Measurements from ENCODE around the gene KANSL1.

Gene KANSL1

GRCh38 chr17:46151762-46152161, 41.5 kb downstream of the KANSL1 start:
- Histone ChIP-seq H3K4me1 (ENCODE audit: control insufficient read depth, insufficient read depth, low read length, poor library complexity, severe bottlenecking) (peaks cover 7% of the 10 kb centered on the region), H3K4me3 (ENCODE audit: extremely low read depth, insufficient read depth, low read length, poor library complexity, severe bottlenecking) (no peak overlapping the region), H3K36me3 (ENCODE audit: control insufficient read depth, insufficient read depth, low read length) (peaks cover 24% of the 10 kb centered on the region), H3K9me3 (ENCODE audit: control insufficient read depth, low read length) (no peaks in the 10 kb centered on the region), H3K27ac (ENCODE audit: low read depth, low read length, severe bottlenecking) (no peak overlapping the region)

GRCh38 chr17:46150216-46150963, 42.8 kb downstream of the KANSL1 start:
- WGBS, 2 experiments (ENCODE audit: insufficient coverage in 2 of 2): no CpG with 5 or more reads among the region's 2 CpGs
- Histone ChIP-seq H3K4me3 (ENCODE audit: extremely low read depth, insufficient read depth, low read length, poor library complexity, severe bottlenecking) (no peak overlapping the region), H3K27ac (ENCODE audit: low read depth, low read length, severe bottlenecking) (peak overlapping the region; percentile 4), H3K36me3 (ENCODE audit: control insufficient read depth, insufficient read depth, low read length) (peaks cover 20% of the 10 kb centered on the region), H3K9me3 (ENCODE audit: control insufficient read depth, low read length) (no peaks in the 10 kb centered on the region), H3K4me1 (ENCODE audit: control insufficient read depth, insufficient read depth, low read length, poor library complexity, severe bottlenecking) (peaks cover 7% of the 10 kb centered on the region)

- Histone ChIP-seq H3K27ac (ENCODE audit: low read depth, low read length, severe bottlenecking) (no peak overlapping the region), H3K4me1 (ENCODE audit: control insufficient read depth, insufficient read depth, low read length, poor library complexity, severe bottlenecking) (peaks cover 4% of the 10 kb centered on the region), H3K9me3 (ENCODE audit: control insufficient read depth, low read length) (no peaks in the 10 kb centered on the region), H3K4me3 (ENCODE audit: extremely low read depth, insufficient read depth, low read length, poor library complexity, severe bottlenecking) (no peak overlapping the region), H3K36me3 (ENCODE audit: control insufficient read depth, insufficient read depth, low read length) (peaks cover 20% of the 10 kb centered on the region)
- 89 to 100% methylated on average over 3 to 4 of the region's 4 CpGs for WGBS, 2 experiments (ENCODE audit: insufficient coverage in 2 of 2)
Observed at GRCh38 chr17:46148247-46148646, 45.0 kb downstream of the KANSL1 start.

DNA sequence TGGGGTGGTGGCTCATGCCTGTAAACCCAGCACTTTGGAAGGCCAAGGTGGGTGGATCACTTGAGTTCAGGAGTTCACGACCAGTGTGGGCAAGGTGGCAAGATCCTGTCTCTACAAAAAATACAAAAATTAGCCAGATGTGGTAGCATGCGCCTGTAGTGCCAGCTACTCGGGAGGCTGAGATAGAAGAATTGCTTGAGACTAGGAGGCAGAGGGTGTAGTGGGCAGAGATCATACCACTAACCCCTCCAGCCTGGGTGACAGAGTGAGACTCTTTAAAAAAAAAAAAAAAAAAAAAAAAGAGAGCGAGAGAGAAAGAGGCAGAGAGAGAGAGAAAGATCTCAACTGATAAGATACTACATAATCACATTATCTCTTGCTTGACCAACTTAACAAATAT, 45.9 kb downstream of the KANSL1 start:
- Histone ChIP-seq H3K4me1 (ENCODE audit: control insufficient read depth, insufficient read depth, low read length, poor library complexity, severe bottlenecking) (peaks cover 4% of the 10 kb centered on the region), H3K9me3 (ENCODE audit: control insufficient read depth, low read length) (no peaks in the 10 kb centered on the region), H3K27ac (ENCODE audit: low read depth, low read length, severe bottlenecking) (no peak overlapping the region), H3K4me3 (ENCODE audit: extremely low read depth, insufficient read depth, low read length, poor library complexity, severe bottlenecking) (no peak overlapping the region), H3K36me3 (ENCODE audit: control insufficient read depth, insufficient read depth, low read length) (peaks cover 20% of the 10 kb centered on the region)
- 100% methylated on average over 2 of the region's 4 CpGs; no CpG with 5 or more reads in 1 of the 2 experiments for WGBS, 2 experiments (ENCODE audit: insufficient coverage in 2 of 2)

- H3K4me3 ChIP-seq (ENCODE audit: extremely low read depth, insufficient read depth, low read length, poor library complexity, severe bottlenecking): no peak overlapping the region
- peaks cover 4% of the 10 kb centered on the region for H3K4me1 ChIP-seq (ENCODE audit: control insufficient read depth, insufficient read depth, low read length, poor library complexity, severe bottlenecking)
- H3K27ac ChIP-seq (ENCODE audit: low read depth, low read length, severe bottlenecking): no peak overlapping the region
- no peaks in the 10 kb centered on the region for H3K9me3 ChIP-seq (ENCODE audit: control insufficient read depth, low read length)
- WGBS, 2 experiments (ENCODE audit: insufficient coverage in 2 of 2): no CpG with 5 or more reads among the region's 4 CpGs
- H3K36me3 ChIP-seq (ENCODE audit: control insufficient read depth, insufficient read depth, low read length): peaks cover 13% of the 10 kb centered on the region
Observed at GRCh38 chr17:46144246-46144645, 49.0 kb downstream of the KANSL1 start.

DNA sequence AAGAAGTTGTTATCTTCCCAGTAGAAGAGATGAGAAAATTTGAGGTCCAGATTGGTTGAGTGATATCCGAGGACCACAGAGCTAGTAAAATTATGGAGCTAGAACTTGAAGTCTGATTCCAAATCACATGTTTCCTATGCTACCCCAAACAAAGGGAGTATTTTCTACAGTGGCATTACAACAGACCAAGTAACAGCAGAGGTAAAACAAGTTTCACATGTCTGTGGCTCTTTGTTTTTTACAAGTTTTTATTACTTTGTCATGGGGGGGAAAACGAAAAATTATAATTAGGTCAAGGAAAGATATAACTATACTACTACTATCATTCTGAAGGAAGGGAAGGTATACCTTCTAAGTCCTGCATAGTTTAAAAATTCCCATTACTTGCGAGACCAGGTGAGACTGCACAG, 49.4 kb downstream of the KANSL1 start:
- Histone ChIP-seq H3K4me1 (ENCODE audit: control insufficient read depth, insufficient read depth, low read length, poor library complexity, severe bottlenecking) (peaks cover 4% of the 10 kb centered on the region), H3K9me3 (ENCODE audit: control insufficient read depth, low read length) (no peaks in the 10 kb centered on the region), H3K27ac (ENCODE audit: low read depth, low read length, severe bottlenecking) (no peak overlapping the region), H3K4me3 (ENCODE audit: extremely low read depth, insufficient read depth, low read length, poor library complexity, severe bottlenecking) (no peak overlapping the region), H3K36me3 (ENCODE audit: control insufficient read depth, insufficient read depth, low read length) (peaks cover 13% of the 10 kb centered on the region)
- 100% methylated on average over 1 of the region's 3 CpGs; no CpG with 5 or more reads in 1 of the 2 experiments for WGBS, 2 experiments (ENCODE audit: insufficient coverage in 2 of 2)

DNA sequence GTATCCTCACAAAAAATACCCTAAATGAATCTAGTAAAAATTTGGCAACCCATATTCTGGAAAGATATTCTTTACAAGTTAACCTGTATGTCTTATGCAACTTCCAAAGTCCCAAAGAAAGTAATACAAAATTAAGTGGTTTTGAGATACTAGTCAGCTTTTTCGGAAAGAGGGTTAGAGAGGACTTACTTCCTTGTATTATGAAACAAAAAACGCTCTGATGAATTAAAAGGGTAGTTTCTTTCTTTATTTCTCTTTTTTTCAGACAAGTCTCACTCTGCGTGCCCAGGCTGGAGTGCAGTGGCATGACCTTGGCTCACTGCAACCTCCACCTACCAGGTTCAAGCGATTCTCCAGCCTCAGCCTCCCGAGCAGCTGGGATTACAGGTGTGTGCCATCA, 51.6 kb downstream of the KANSL1 start:
- Histone ChIP-seq H3K36me3 (ENCODE audit: control insufficient read depth, insufficient read depth, low read length) (no peaks in the 10 kb centered on the region), H3K27ac (ENCODE audit: low read depth, low read length, severe bottlenecking) (no peak overlapping the region), H3K4me1 (ENCODE audit: control insufficient read depth, insufficient read depth, low read length, poor library complexity, severe bottlenecking) (no peaks in the 10 kb centered on the region), H3K9me3 (ENCODE audit: control insufficient read depth, low read length) (no peaks in the 10 kb centered on the region), H3K4me3 (ENCODE audit: extremely low read depth, insufficient read depth, low read length, poor library complexity, severe bottlenecking) (no peak overlapping the region)
- WGBS, 2 experiments (ENCODE audit: insufficient coverage in 2 of 2): 90% methylated on average over 2 of the region's 5 CpGs; no CpG with 5 or more reads in 1 of the 2 experiments

- no CpG with 5 or more reads among the region's 2 CpGs for WGBS, 2 experiments (ENCODE audit: insufficient coverage in 2 of 2)
- Histone ChIP-seq H3K4me1 (ENCODE audit: control insufficient read depth, insufficient read depth, low read length, poor library complexity, severe bottlenecking) (no peaks in the 10 kb centered on the region), H3K4me3 (ENCODE audit: extremely low read depth, insufficient read depth, low read length, poor library complexity, severe bottlenecking) (no peak overlapping the region), H3K9me3 (ENCODE audit: control insufficient read depth, low read length) (no peaks in the 10 kb centered on the region), H3K27ac (ENCODE audit: low read depth, low read length, severe bottlenecking) (no peak overlapping the region), H3K36me3 (ENCODE audit: control insufficient read depth, insufficient read depth, low read length) (no peaks in the 10 kb centered on the region)
Observed at GRCh38 chr17:46140645-46141197, 52.5 kb downstream of the KANSL1 start.

GRCh38 chr17:46139432-46140210, 53.6 kb downstream of the KANSL1 start:
- no peaks in the 10 kb centered on the region for H3K9me3 ChIP-seq (ENCODE audit: control insufficient read depth, low read length)
- no peak overlapping the region for H3K27ac ChIP-seq (ENCODE audit: low read depth, low read length, severe bottlenecking)
- WGBS, 2 experiments (ENCODE audit: insufficient coverage in 2 of 2): 90 to 100% methylated on average over 1 to 2 of the region's 5 CpGs
- H3K36me3 ChIP-seq (ENCODE audit: control insufficient read depth, insufficient read depth, low read length): peaks cover 3% of the 10 kb centered on the region
- no peaks in the 10 kb centered on the region for H3K4me1 ChIP-seq (ENCODE audit: control insufficient read depth, insufficient read depth, low read length, poor library complexity, severe bottlenecking)
- no peak overlapping the region for H3K4me3 ChIP-seq (ENCODE audit: extremely low read depth, insufficient read depth, low read length, poor library complexity, severe bottlenecking)

DNA sequence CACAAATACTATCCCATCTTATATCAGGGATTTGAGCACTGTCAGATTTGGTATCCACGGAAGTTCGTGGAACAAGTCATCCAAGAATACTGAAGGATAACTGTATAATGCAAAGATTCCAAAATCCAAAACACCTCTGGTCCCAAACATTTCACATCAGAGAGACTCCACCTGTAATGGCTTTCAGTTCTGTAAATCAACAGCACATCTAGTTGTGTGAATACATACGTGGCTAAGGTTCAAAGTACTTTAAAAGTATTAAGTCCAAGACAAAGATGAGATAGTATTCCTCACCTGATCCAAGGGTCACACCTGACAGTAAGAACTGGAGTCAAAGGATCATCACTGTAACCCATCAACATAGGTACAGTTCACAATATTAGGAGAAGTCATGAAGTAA, 54.8 kb downstream of the KANSL1 start:
- peaks cover 4% of the 10 kb centered on the region for H3K36me3 ChIP-seq (ENCODE audit: control insufficient read depth, insufficient read depth, low read length)
- no peak overlapping the region for H3K4me3 ChIP-seq (ENCODE audit: extremely low read depth, insufficient read depth, low read length, poor library complexity, severe bottlenecking)
- no peak overlapping the region for H3K27ac ChIP-seq (ENCODE audit: low read depth, low read length, severe bottlenecking)
- WGBS, 2 experiments (ENCODE audit: insufficient coverage in 2 of 2): no CpG with 5 or more reads among the region's 3 CpGs
- H3K9me3 ChIP-seq (ENCODE audit: control insufficient read depth, low read length): no peaks in the 10 kb centered on the region
- no peaks in the 10 kb centered on the region for H3K4me1 ChIP-seq (ENCODE audit: control insufficient read depth, insufficient read depth, low read length, poor library complexity, severe bottlenecking)

- Histone ChIP-seq H3K9me3 (ENCODE audit: control insufficient read depth, low read length) (no peaks in the 10 kb centered on the region), H3K36me3 (ENCODE audit: control insufficient read depth, insufficient read depth, low read length) (peaks cover 15% of the 10 kb centered on the region), H3K4me3 (ENCODE audit: extremely low read depth, insufficient read depth, low read length, poor library complexity, severe bottlenecking) (no peak overlapping the region), H3K4me1 (ENCODE audit: control insufficient read depth, insufficient read depth, low read length, poor library complexity, severe bottlenecking) (no peaks in the 10 kb centered on the region), H3K27ac (ENCODE audit: low read depth, low read length, severe bottlenecking) (no peak overlapping the region)
Observed at GRCh38 chr17:46136820-46137219, 56.4 kb downstream of the KANSL1 start.
